Measurements from ENCODE around the gene TSPAN12.

- TF ChIP-seq, protein P1, sequence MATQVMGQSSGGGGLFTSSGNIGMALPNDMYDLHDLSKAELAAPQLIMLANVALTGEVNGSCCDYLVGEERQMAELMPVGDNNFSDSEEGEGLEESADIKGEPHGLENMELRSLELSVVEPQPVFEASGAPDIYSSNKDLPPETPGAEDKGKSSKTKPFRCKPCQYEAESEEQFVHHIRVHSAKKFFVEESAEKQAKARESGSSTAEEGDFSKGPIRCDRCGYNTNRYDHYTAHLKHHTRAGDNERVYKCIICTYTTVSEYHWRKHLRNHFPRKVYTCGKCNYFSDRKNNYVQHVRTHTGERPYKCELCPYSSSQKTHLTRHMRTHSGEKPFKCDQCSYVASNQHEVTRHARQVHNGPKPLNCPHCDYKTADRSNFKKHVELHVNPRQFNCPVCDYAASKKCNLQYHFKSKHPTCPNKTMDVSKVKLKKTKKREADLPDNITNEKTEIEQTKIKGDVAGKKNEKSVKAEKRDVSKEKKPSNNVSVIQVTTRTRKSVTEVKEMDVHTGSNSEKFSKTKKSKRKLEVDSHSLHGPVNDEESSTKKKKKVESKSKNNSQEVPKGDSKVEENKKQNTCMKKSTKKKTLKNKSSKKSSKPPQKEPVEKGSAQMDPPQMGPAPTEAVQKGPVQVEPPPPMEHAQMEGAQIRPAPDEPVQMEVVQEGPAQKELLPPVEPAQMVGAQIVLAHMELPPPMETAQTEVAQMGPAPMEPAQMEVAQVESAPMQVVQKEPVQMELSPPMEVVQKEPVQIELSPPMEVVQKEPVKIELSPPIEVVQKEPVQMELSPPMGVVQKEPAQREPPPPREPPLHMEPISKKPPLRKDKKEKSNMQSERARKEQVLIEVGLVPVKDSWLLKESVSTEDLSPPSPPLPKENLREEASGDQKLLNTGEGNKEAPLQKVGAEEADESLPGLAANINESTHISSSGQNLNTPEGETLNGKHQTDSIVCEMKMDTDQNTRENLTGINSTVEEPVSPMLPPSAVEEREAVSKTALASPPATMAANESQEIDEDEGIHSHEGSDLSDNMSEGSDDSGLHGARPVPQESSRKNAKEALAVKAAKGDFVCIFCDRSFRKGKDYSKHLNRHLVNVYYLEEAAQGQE (IDR thresholded peaks at IDR 0.05; ENCODE audit: low read depth), result no peak
- TF ChIP-seq, protein P2, sequence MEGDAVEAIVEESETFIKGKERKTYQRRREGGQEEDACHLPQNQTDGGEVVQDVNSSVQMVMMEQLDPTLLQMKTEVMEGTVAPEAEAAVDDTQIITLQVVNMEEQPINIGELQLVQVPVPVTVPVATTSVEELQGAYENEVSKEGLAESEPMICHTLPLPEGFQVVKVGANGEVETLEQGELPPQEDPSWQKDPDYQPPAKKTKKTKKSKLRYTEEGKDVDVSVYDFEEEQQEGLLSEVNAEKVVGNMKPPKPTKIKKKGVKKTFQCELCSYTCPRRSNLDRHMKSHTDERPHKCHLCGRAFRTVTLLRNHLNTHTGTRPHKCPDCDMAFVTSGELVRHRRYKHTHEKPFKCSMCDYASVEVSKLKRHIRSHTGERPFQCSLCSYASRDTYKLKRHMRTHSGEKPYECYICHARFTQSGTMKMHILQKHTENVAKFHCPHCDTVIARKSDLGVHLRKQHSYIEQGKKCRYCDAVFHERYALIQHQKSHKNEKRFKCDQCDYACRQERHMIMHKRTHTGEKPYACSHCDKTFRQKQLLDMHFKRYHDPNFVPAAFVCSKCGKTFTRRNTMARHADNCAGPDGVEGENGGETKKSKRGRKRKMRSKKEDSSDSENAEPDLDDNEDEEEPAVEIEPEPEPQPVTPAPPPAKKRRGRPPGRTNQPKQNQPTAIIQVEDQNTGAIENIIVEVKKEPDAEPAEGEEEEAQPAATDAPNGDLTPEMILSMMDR (IDR thresholded peaks at IDR 0.05 in 2 of 3, conservative IDR thresholded peaks at IDR 0.05 in 1 of 3; ENCODE audit: borderline replicate concordance in 1 of 3, insufficient read depth in 1 of 3, low read depth in 2 of 3, low read length in 2 of 3), result no peak
Observed at GRCh38 chr7:120877701-120878100, 19.8 kb upstream of the TSPAN12 start.
